Heart left ventricle (tissue), 16 donors: ENCODE data around the gene SLC38A5. TPM values are rescaled to one million over a fixed set of nuclear protein-coding genes. Genes with fewer than 3 reads are reported as not detected.

Source experiments
- ATAC-seq, 4 donors: fragments of 200-7000 bp; cut with Tn5 transposase; one replicate each; pipeline ENCODE4 v1.9.1; 2020 to 2022; ENCODE audit warnings: moderate library complexity in 4 of 4, mild to moderate bottlenecking in 3 of 4, moderate number of reproducible peaks in 1 of 4
- DNase-seq, 5 donors: peaks; one replicate each; pipeline ENCODE4 v3.0.0-alpha.2; 2020
- H3K27ac ChIP-seq, 12 donors: fragments of 200-600 bp; sonication (generic) in 4 of 12; one replicate each; pipeline versions ENCODE4 v1.5.0 to v1.8.0; 2016 to 2022; ENCODE audit warnings: mild to moderate bottlenecking in 2 of 12
- H3K27me3 ChIP-seq, 9 donors: fragments of 200-600 bp; sonication (generic) in 2 of 9; one replicate each; pipeline versions ENCODE4 v1.5.1 to v1.8.0; 2016 to 2022; ENCODE audit warnings: mild to moderate bottlenecking in 3 of 9
- H3K36me3 ChIP-seq, 9 donors: fragments of 200-600 bp; sonication (generic) in 2 of 9; one replicate each; pipeline versions ENCODE4 v1.5.0 to v1.8.0; 2018 to 2022; ENCODE audit warnings: mild to moderate bottlenecking in 2 of 9
- H3K4me1 ChIP-seq, 12 donors: fragments of 200-600 bp; sonication (generic) in 4 of 12; one replicate each; pipeline versions ENCODE4 v1.5.0 to v1.8.0; 2016 to 2022; ENCODE audit warnings: mild to moderate bottlenecking in 3 of 12
- H3K4me3 ChIP-seq, 12 donors: fragments of 200-600 bp; sonication (generic) in 4 of 12; one replicate each; pipeline versions ENCODE4 v1.5.0 to v1.8.0; 2017 to 2022; ENCODE audit warnings: mild to moderate bottlenecking in 9 of 12, moderate library complexity in 4 of 12
- H3K9me3 ChIP-seq, 12 donors: fragments of 200-600 bp; sonication (generic) in 4 of 12; one replicate each; pipeline versions ENCODE4 v1.5.0 to v1.8.0; 2016 to 2022; ENCODE audit warnings: mild to moderate bottlenecking in 1 of 12
- CTCF ChIP-seq, 12 donors: fragments of 200-600 bp; sonication (generic) in 4 of 12; IDR thresholded peaks; one replicate each; pipeline versions ENCODE4 v1.5.0 to v1.8.0; 2018 to 2022; ENCODE audit warnings: antibody characterized with exemption in 12 of 12, mild to moderate bottlenecking in 5 of 12
- POLR2A ChIP-seq, 2 donors: fragments of 450-650 bp; IDR thresholded peaks; one replicate each; pipeline ENCODE4 v1.6.1; 2017; ENCODE audit warnings: antibody characterized with exemption in 2 of 2, mild to moderate bottlenecking in 2 of 2, moderate library complexity in 2 of 2
- WGBS, 4 donors: extraction: QIAGEN DNeasy Blood & Tissue Kit in 2 of 4; methylation state at CpG; one replicate each; pipeline versions ENCODE4 v1.1.5 to v1.1.7; 2013 to 2018; 5-methylcytosine and 5-hydroxymethylcytosine counted together
- intact Hi-C, 10 donors: fragments of 100-400 bp; cut with DNase I; formaldehyde crosslinking; loops; one replicate each; pipeline versions ENCODE4 v1.11.1 to v1.14.2; 2022
- polyA plus RNA-seq, 2 donors: library from polyadenylated mRNA; stranded (reverse); fragments of 200-250 nt; gene quantifications; one replicate each; pipeline ENCODE4 v1.2.3, GENCODE V29; 2013
- total RNA-seq, 9 donors: library from RNA; depleted of rRNA in 2 of 9; stranded (reverse); fragments of >200 nt in 2 of 9; fragmentation: NEBNext Ultra II Directional in 3 of 9; extraction: Animal tissue kit (Norgen Biotek cat#: 25700) in 3 of 9; gene quantifications; one replicate each; pipeline versions ENCODE4 v1.1.0 to v1.2.4, GENCODE V29; 2016 to 2023
- donor health status: ischemic (EF 13 %, LVEDD 7.1; RV severe dilation, severe dysfunction).
- donor health status: healthy with polysubstance abuse.
- donor health status: DM: no; HTN: yes; CAD: no.
- donor health status: DM: no; HTN: no; CAD: no.
- donor health status: ischemic (EF 25% LVEDD 6.9; RV normal size, moderate dysfunction).
- donor health status: ischemic (EF 25% LVEDD 5.7; RV mildly dilated, moderate dysfunction).
- donor health status: healthy.
- donor health status: DM: yes; HTN: yes; CAD: no.
- donor health status: ischemic (EF 35%, LVEDD 5.7; RV mildly dilated, moderate dysfunction).
- donor health status: nonischemic (EF 11% LVEDD 7.7; RV severe dilation, severe dysfunction).
- donor health status: DM: yes; HTN: yes; CAD: no.
- donor health status: PGD.
- donor health status: ischemic (EF 29% LVEDD 5.4; RV normal size, mild dysfunction).
- donor health status: nonischemic (EF 23%, LVEDD 6.1; RV moderate dilation, normal function).

The SLC38A5 gene
- total and polyA plus RNA-seq, 11 donors, result 0.52 to 22.3 (median 1.8) TPM

GRCh38 chrX:48467281-48467761, 2.7 kb downstream of the SLC38A5 start:
- Histone ChIP-seq H3K4me1 (peaks cover 0 to 4% (median 0%) of the 10 kb centered on the region in 12 donors), H3K4me3 (peak overlapping the region in 6 of 12 donors; percentile 17 to 46 (median 30)), H3K36me3 (no peaks in the 10 kb centered on the region), H3K9me3 (no peaks in the 10 kb centered on the region), H3K27ac (no peak overlapping the region), H3K27me3 (peaks cover 0 to 12% (median 0%) of the 10 kb centered on the region in 9 donors)
- peak in 1 of 5 donors; percentile 41 for DNase-seq
- intact Hi-C loops, result no loop called here
- 23 to 68% (median 43%) methylated on average over 10 of the region's 10 CpGs for WGBS, 4 donors
- no peak for TF ChIP-seq CTCF (IDR thresholded peaks at IDR 0.05)
- no peak for TF ChIP-seq POLR2A (IDR thresholded peaks at IDR 0.05)
- ATAC-seq, result peak in 2 of 4 donors; percentile 18 to 54

- H3K27ac ChIP-seq, result no peak overlapping the region
- intact Hi-C loops, result no loop called here
These were observed 3.4 kb downstream of the SLC38A5 start for GRCh38 chrX:48466696-48467095.

GRCh38 chrX:48465336-48465933, 4.6 kb downstream of the SLC38A5 start:
- DNase-seq, result peak in 1 of 5 donors; percentile 46
- TF ChIP-seq POLR2A (IDR thresholded peaks at IDR 0.05) (no peak), CTCF (IDR thresholded peaks at IDR 0.05) (no peak)
- no peak overlapping the region for H3K4me3 ChIP-seq
- H3K27me3 ChIP-seq, result peaks cover 0 to 12% (median 0%) of the 10 kb centered on the region in 9 donors
- H3K4me1 ChIP-seq, result peaks cover 0 to 4% (median 0%) of the 10 kb centered on the region in 12 donors
- peak; percentile 31 to 56 (median 39) for ATAC-seq
- H3K9me3 ChIP-seq, result no peaks in the 10 kb centered on the region
- H3K27ac ChIP-seq, result peak overlapping the region in 2 of 12 donors; percentile 1 to 27
- H3K36me3 ChIP-seq, result no peaks in the 10 kb centered on the region
- intact Hi-C loops, result no loop called here
- 63 to 71% (median 67%) methylated on average over 9 to 10 of the region's 10 CpGs for WGBS, 4 donors

More at GRCh38 chrX:48466696-48467095, 3.4 kb downstream of the SLC38A5 start:
- no peaks in the 10 kb centered on the region for H3K9me3 ChIP-seq
- DNase-seq (no peak), ATAC-seq (no peak)
- H3K4me3 ChIP-seq, result no peak overlapping the region
- H3K27me3 ChIP-seq, result peaks cover 0 to 12% (median 0%) of the 10 kb centered on the region in 9 donors
- H3K4me1 ChIP-seq, result peaks cover 0 to 4% (median 0%) of the 10 kb centered on the region in 12 donors
- TF ChIP-seq POLR2A (IDR thresholded peaks at IDR 0.05) (no peak), CTCF (IDR thresholded peaks at IDR 0.05) (no peak)
- 80 to 91% (median 85%) methylated on average over 6 to 10 of the region's 10 CpGs for WGBS, 4 donors
- H3K36me3 ChIP-seq, result no peaks in the 10 kb centered on the region

GRCh38 chrX:48461830-48462229, 8.2 kb downstream of the SLC38A5 start:
- Histone ChIP-seq H3K4me3 (no peak overlapping the region), H3K27ac (no peak overlapping the region), H3K4me1 (peaks cover 0 to 2% (median 0%) of the 10 kb centered on the region in 12 donors), H3K36me3 (no peaks in the 10 kb centered on the region), H3K27me3 (peaks cover 0 to 5% (median 0%) of the 10 kb centered on the region in 9 donors), H3K9me3 (no peaks in the 10 kb centered on the region)
- DNase-seq (no peak), ATAC-seq (no peak)
- TF ChIP-seq CTCF (IDR thresholded peaks at IDR 0.05) (no peak), POLR2A (IDR thresholded peaks at IDR 0.05) (no peak)
- 71 to 91% (median 75%) methylated on average over 5 to 6 of the region's 6 CpGs for WGBS, 4 donors
- intact Hi-C loops, result no loop called here
